VCaP (cell line): ENCODE results near the gene EIF5.

Experiments
- H3K27ac ChIP-seq: fragments of 450-650 bp; 2 replicates; pipeline ENCODE4 v1.5.1; 2017
- TF ChIP-seq, protein P1 (sequence below): fragments of 450-650 bp; conservative IDR thresholded peaks from 2 replicates; pipeline ENCODE4 v1.5.1; 2017; ENCODE audit warnings: mild to moderate bottlenecking, moderate library complexity

EIF5 gene

GRCh38 chr14:103393070-103393469 is 59.0 kb downstream of the EIF5 start:
- H3K27ac ChIP-seq = peak overlapping the region; percentile 52; the same call in 1 of the 2 replicates
- TF ChIP-seq, protein P1, sequence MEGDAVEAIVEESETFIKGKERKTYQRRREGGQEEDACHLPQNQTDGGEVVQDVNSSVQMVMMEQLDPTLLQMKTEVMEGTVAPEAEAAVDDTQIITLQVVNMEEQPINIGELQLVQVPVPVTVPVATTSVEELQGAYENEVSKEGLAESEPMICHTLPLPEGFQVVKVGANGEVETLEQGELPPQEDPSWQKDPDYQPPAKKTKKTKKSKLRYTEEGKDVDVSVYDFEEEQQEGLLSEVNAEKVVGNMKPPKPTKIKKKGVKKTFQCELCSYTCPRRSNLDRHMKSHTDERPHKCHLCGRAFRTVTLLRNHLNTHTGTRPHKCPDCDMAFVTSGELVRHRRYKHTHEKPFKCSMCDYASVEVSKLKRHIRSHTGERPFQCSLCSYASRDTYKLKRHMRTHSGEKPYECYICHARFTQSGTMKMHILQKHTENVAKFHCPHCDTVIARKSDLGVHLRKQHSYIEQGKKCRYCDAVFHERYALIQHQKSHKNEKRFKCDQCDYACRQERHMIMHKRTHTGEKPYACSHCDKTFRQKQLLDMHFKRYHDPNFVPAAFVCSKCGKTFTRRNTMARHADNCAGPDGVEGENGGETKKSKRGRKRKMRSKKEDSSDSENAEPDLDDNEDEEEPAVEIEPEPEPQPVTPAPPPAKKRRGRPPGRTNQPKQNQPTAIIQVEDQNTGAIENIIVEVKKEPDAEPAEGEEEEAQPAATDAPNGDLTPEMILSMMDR = no peak

DNA sequence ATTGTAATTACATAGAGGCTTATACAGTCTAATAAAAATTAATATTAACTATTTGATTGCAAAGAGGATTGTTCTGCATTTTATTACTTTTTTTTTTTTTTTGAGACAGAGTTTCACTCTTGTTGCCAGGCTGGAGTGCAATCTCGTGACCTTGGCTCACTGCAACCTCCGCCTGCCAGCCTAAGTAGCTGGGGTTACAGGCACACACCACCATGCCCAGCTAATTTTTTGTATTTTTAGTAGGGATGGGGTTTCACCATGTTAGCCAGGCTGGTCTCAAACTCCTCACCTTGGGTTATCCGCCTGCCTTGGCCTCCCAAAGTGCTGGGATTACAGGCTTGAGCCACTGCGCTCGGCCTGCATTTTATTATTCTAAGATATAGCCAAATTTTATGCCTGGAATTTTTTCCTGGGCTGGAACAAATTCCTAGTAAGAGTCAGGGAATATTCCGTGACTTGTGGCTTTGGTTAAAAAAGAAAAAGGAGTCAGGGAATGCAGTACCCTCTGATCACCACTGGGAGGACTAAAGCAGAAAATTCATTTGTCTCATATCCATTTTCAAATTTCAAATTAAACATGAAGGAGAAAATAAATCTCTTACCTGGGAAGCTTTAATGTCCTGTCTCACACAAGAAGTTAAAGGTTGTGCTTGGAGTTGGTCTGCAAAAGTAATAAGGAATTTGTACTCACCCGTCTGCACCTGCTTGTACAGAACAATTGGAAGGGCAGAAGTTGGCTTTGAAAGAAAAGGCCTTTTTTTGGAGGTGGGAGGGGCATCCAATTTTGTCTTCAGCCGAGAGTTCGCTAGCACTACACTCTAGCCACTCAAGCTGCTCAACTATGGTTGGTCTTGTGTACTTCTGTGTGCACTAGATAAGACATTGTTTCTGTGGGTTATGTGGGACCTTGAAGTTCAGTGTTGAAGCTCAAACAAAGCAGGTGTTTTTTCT is 59.9 kb downstream of the EIF5 start:
- peak overlapping the region; percentile 52; the same call in 1 of the 2 replicates for H3K27ac ChIP-seq
- TF ChIP-seq, protein P1 = peak; percentile 81
